Activated CD4-positive, alpha-beta T cell treated with anti-CD3 and anti-CD28 coated beads for 24 hours (primary cell): ENCODE data around the gene SLC24A3.

ENCODE experiments used
- DNase-seq, 2 donors: peaks; one replicate each; pipeline ENCODE4 v3.0.0-alpha.2; 2020; ENCODE audit warnings: low read depth in 2 of 2

Gene SLC24A3

DNA sequence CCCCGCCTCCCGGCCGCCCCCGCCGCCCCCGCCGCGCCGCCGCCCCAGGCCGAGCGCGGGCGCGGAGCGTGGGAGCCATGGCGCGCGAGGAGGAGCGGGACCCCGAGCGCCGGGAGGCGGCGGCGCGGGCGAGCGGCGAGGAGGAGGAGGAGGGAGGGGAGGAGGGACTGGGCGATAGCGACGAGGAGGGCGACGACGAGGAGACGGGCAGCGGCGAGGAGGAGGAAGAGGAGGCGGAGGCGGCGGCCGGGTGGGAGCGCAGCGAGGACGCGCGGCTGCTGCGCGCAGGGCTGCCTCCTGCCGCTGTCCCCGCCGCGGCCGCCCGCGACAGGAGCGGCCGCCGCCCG, at the start of gene SLC24A3:
TSS of gene SLC24A3 (plus strand) at position 174 of the 347 bp plus-strand sequence.
- DNase-seq: no peak

DNA sequence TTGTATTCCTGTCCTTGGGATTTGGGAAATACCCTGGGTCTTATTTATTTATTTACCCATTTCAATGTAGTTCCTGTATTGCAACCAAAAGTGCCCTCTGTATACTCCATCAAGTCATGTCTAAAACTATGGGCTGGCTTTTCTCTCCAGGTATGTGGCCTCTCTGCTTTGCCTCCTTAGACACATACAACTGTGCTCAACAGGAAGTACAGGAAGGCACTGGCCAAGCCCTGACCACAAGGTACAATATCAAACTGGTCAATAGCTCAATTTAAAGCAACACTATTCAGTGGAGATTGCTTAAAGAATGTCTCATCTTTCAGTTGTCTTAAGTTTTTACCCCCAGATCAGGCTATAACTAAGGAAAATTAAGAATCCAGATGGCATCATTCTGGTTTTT, 42.3 kb upstream of the SLC24A3 start:
- DNase-seq: no peak

DNA sequence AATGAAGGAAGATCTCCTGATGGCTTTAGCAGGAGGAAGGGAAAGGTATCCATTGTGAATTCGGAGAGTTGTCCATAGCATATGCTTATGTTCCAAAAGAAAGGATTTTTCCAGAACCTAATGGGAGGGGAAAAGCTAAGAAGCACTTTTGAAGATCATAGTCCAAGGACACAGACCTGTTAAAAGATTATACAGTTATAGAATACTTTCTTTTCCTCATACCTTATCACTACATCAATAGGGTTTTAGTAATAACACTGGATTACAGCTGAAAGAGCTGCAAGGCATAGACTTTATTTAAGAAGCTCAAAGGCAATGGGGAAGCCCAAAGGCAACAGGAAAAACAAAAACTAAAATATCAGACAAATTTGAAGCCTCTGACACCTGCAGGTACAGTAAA, 39.8 kb upstream of the SLC24A3 start:
- DNase-seq: no peak

DNA sequence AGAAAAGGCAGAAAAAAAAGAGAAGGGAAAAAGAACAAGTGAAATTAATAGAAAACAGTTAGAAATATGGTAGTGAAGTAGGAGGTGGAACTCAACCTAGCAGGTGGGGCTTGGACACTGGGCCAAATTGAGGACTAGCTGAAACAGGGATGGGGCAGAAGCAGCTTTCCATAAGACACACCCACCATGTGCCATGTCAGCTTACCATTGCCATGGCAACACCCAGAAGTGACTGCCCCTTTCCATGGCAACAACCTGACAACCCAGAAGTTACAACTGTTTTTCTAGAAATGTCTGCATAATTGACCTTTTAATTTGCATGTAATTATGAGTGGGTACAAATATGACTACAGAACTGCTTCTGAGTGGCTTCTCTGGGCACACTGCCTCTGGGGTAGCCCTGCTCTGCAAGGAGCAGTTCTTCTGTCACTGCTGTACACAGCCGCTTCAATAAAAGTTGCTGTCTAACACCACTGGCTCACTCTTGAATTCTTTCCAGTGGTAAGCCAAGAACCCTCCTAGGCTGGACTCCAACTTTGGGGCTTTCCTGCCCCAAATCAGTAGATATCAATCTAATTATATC, 35.9 kb upstream of the SLC24A3 start:
- DNase-seq: no peak

DNA sequence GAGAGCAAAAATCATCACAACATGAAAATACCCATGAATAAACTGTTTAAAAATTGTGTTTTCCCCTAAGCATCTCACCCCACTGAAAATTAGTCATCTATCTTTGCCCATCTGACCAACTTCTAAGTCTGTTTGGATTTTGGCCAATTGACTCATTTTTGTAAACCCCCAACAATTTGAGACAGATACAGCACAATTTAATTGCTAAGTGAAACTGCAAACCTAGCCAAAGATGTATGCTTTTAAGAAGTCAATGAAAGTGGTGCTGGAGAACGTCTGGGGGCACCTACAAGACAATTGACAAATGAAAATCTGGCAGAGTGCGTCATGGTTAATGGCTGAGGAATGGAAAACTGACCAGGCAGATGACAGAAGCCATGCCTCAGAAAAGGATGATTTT, 30.9 kb upstream of the SLC24A3 start:
- no peak for DNase-seq

DNA sequence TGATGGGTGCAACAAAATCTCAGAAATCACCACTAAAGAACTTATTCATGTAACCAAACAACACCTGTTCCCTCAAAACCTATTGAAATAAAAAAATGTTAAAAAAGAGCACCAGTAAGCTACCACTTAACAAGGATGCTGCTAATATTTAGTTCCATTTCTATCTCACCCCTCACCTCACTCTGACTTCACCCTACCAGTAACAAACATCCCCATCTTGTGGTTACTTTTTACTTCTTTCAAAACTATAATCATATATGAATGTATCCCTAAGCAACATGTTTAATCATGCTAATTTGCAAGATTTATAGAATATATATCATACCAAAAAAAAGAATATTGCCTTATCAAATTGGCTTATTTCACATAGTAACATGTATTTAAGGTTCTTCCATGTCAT, 27.4 kb upstream of the SLC24A3 start:
- DNase-seq: no peak

DNA sequence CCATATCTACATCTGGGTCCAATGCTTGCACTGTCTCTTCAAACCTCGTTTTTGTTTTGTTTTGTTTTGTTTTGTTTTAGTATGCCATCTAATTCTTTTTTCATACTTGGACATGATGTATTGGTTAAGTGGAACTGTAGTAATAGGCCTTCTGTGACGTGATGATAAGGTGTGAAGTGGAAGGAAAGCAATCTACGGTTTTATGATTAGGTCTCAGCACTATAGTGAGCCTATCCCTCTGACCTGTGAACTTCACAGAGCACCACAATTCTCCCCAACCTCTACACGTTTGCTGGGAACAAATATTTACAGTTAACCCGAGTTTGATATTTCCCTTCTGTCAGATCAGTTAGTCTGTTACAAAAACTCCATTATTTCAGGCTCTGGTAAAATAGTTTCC, 19.1 kb upstream of the SLC24A3 start:
- DNase-seq: no peak

DNA sequence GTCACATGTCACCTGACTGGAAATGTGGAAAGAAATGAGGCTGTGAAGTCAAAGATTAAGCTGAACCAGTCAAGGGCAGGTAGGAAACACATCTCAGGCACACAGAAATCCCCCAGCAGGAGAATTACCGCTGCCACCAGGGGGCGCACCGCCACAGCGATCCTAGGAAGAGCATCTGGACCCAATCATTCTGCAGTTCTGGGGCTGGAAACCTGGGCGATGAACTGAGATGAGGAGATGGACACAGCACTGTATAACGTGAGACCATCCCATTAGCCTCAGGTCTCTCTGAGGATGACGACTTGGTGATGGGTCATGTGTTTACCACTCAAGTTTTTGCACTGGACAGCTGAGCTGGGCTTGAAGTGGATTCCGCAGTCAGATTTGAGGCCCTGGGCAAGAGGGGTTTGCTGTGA, 6.5 kb upstream of the SLC24A3 start:
- peak; percentile 38 to 64 for DNase-seq

DNA sequence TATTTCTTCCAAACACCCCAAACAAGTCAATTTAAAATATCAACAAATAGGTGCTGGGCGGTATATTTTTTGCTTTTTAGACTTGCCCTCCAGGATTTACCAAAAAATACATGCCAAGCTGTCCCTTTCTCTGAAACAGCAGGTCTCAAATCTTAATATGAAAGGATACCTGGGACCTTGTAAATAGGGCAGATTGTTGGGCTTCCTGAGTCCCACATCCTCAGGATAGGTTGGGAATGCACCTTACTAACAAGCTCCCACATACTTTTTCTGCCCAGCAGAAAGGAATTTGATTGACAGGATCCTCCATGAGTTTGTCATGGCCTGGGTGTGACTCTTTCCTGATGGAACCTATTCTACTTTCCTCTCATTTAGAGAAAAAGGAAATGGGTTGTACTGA, 4.9 kb upstream of the SLC24A3 start:
- DNase-seq: no peak

DNA sequence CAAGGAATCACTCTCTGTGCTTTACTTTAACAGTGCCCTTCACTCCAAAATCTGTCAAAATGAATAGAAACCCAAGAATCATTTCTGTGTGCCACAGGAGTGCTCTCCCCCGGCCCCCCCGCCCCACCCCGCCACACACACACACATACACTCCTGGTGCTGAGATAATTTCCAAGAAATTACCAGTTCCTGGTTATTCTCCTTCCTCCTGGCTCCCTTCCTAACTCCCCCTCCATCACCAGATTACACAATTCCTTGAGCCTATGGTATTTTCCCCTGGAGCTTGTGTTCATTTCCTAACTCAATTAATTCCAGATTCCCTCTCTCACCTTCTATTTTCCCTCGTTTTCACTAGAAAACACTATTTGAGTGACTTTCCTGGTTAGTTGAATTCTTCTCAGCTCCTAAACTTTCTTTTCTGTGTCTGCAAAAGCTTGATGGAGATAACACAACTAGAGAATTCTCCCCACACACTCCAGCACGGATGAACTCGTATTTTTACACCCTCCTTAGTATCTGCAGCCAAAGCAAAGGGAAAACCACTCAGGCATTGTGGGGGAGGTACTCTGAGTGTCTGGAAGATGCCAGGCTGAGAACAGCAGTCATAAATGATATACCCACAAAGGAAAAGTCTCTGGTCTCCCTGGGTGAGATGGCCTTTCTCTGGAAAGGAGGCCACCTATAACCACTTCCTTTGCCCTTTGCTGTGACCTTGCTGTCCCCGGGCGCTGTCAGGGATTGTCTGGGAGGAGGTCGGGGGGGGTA, 1.9 kb upstream of the SLC24A3 start:
- DNase-seq: no peak

DNA sequence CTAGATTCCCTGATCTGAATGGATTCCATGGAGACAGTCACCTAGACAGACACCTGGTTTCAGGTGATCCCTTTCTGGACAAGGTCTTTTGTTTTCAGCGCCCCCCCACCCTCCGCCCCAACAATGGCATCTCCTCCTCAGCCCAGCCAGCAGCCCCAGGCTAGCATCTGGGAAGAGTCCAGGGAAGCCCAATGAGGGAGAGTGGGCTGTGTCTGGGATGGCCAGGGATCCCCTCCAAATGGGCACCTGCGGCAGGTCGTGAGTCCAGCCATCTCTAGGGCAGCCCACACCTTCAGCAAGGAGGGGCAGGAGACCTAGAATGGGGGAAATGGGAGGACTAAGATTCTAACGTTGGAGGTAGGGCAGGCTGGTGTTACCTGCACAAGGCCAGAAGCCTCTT, 1.2 kb upstream of the SLC24A3 start:
- DNase-seq: no peak

DNA sequence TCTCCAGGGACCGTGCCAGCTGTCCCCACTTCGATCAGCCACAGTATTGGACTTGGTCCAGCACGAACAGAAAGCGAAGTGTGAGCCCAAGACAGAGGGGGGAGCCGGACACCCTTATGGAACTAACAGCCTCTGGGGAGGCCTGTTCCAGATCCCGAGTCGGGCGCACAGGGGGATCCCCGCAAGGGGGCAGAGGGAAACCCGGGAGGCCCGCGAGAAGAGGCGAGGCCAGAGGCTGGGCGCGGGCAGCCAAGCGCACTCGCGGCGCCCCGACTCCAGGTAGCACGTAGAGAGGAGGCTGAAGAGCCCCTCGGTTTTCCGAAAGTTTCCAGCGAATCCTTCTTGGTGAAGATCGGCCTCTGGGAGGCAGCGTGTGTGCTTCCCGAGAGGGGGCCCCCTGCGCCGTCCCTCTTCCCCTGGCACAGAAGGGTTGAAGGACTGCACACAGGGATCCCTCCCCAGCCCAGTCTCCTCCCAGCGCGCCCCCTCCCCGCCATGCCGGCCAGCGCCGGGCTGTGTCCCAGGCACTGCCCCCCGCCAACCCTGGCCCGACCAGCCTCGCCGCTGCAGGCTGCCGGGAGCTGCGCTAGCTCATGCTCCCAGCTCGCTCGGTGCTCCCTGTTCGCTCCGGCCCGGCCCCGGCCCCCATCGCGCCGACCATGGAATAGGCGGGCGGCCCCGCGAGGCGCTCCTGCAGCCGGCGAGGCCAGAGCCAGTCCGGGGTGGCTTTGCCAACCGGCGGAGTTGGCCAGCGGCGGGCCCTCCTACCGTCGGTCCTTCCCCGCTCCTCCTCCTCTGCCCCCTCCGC, 577 bp upstream of the SLC24A3 start:
- DNase-seq: no peak

DNA sequence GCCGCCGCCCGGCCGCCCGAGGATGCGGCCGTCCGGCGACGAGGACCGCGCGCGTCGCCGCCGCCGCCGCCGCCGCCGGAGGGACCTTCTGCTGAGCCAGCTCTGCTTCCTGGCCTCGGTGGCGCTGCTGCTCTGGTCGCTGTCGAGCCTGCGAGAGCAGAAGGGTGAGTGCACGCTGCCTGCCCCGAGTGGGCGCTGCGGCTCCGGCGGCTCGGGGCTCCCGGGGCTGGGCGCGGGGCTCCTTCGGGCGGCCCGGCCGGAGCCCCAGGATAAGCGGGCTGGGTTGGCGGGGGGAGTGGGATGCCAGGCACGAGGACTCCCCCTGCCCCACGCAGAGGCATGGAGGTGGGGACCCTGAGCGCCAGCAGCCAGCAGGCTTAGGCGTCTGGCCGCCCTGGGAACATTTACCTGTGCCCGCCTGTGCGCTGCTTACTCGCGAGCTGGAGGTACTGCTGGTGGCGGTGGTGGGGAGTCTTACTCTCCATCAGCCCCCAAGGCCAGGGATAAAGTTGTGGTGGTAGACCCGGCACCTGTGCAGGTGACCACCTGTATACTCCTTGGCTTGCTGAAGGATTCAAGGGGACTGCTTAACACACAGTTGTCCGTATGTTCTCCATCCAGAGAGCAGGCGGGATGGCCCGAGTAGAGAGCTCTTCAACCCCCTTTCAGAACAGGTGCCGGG, 520 bp downstream of the SLC24A3 start:
- no peak for DNase-seq

DNA sequence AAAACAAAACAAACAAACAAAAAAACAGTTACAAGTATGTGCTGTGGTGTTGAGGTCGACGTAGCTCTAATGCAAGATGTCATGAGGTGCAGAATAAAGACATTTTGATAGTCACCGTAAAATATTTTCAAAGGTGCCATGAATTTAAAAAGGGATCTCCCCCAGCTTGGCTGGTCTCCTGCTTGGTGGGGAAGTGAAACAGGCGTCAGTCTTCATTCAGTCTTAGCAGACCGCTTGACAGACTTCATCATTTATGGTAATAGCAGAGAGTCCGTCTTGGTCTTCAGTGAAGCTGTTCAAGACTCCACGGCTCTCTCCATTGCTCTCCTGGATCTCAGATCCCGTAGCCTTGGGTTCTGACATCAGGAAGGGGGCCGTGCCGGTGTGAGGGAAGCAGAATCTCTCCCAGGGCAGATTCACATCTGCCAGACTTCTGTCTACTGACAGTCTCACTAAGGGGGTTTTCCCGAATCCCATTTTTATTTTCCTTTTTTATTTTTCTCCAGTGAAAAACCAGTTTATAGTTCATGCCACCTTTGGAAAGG, 1.6 kb downstream of the SLC24A3 start:
- no peak for DNase-seq

DNA sequence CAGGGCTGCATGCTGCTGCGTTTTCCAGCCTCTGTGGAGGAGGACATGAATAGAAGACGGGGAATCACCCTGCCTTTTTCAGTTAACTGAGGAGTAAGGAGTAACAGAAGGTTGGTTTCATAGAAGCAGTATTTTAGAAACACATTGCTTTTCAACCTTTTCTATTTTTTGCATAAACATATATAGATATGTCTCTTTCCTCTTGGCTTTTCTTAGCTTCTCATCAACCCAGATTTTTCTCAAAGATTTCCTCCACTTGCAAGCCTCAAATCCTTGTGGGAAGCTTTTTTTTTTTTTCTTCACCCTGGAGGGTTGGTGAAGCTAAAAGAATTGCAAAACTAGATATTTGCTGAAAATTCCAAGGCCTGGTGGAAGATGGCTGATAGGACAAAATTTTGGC, 6.0 kb downstream of the SLC24A3 start:
- DNase-seq: no peak

DNA sequence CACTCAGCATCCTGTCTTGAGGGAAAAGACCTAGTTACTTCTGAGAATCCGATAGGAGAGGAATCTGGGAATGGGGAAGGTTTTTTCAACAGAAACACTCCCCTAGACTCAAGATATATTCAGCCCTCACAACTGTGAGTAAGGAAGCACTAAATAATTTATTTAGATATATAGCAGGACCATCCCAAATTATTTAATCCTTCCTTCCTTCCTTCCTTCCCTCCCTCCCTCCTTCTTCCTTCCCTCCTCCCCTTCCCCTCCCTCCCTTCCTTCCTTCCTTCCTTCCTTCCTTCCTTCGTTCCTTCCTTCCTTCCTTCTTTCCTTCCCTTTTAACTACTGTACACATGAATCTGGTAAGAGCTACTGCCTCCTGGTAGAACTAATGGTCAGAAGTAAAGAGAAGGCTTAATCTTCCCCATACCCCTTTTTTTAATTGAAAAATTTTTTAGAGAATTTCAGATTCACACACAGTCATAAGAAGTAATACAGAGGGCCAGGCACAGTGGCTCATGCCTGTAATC, 10.1 kb downstream of the SLC24A3 start:
- DNase-seq: no peak

DNA sequence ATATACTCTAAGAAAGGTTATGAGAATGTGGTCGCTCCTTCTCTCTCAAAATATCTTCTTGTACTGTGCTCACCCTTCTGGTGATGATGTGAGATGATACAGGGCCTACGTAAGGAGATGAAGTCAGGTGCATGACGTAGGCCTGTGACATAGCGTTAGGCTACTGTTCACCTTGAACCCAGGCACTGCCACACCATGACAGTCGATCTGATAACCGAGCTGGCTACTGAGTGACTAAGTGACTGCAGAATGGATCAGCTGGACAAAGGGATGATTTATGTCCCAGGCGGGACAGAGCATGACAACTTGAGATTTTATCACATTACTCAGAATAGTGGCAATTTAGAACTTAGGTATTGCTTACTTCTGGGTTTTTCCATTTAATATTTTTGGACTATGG, 11.2 kb downstream of the SLC24A3 start:
- DNase-seq: no peak

DNA sequence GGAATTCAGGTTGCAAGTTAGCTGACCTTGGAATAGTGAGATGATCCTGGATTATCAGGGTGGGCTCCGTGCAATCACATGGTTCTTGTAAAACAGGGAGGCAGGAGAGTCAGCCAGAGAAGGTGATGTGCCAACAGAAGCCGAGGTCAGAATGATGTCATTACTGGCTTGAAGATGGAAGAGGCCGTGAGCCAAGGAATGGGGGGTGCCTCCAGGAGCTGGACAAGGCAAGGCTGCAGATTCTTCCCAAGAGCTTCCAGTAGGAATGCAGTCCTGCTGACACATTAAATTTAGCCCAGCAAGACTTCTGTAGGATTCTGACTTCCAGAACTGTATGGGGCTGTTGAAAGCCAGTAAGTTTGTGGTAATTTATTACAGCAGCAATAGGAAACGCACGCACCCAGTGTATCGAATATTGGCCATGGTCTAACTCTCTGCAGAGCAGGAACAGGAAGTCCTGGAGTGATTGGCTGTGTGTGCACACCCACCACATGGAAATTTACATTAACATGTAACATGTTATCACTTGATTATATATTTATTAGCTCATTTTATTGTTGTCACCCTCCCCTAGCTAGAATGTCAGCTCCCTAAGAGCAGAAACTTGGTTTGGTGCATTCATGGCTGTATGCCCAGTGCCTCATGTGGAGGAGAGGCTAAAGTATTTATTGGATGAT, 19.1 kb downstream of the SLC24A3 start:
- no peak for DNase-seq

DNA sequence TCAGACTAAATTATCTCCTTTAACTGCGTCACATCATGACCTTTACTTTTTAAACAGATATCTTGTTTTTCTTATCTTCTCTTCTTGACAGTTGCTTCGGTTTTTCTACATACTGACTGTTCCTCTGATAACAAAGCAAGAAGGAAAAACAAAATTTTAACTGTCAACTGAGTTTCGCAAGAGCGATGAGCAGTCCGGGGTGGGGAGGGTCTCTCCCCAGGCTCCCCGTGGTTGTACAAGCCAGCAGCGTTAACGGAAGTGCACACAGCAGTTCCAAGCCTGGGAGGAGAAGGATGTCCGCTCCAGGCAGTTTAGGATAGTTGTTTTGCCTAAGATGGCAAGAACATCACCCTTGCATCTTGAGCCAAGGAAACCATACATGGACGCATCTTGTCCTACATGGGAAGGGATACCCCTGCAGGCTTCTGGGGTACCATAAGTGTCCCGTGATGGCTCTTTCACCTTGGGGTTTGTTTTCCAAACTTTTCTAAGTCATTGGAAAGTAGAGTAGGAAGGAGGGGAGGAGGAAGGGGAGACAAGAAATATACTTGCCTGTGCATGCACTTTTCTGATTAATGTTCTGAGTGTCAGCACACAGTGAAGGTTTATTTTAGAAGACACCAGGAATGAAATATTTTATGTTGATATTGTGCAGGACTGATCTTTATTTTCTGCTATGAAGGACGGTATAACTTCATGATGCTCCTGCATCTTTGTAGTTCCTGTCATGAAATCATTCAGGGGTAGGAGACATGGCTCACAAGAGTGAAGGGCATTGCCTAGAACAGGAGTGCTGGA, 20.8 kb downstream of the SLC24A3 start:
- no peak for DNase-seq

DNA sequence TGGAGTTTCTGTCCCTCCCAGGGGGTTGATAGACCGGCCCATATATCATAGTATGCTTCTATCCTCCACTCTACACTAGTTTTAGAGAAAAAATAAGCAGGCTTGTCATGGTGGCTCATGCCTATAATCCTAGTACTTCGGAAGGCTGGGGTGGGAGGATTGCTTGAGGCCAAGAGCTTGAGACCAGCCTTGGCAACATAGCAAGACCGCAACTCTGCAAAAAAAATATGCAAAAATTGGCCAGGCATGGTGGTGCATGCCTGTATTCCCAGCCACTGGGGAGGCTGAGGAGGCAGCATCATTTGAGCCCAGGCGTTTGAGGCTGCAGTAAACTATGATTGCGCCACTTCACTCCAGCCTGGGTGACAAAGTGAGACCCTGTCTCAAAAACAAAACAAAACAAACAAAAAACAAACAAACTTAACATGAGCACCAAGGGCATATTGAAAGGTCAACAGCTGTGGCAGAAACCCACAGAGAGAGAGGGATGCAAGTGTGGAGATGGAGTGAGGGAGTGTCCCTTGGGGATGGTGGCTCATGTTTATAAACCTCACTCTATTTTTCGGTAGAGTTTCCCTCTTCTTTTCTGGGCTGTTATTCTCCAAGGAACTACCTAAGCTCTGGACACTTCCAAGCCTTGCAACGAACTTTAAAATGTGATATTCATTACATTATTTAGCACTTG, 24.1 kb downstream of the SLC24A3 start:
- no peak for DNase-seq
